ENCODE measurements around the gene RHOC.
A peak's percentile ranks its signal among the peaks of the same experiment; 100 is the strongest.

Gene RHOC

GRCh38 chr1:112706505-112707220 lies at the start of gene RHOC (continued):
- TF ChIP-seq, protein P1, sequence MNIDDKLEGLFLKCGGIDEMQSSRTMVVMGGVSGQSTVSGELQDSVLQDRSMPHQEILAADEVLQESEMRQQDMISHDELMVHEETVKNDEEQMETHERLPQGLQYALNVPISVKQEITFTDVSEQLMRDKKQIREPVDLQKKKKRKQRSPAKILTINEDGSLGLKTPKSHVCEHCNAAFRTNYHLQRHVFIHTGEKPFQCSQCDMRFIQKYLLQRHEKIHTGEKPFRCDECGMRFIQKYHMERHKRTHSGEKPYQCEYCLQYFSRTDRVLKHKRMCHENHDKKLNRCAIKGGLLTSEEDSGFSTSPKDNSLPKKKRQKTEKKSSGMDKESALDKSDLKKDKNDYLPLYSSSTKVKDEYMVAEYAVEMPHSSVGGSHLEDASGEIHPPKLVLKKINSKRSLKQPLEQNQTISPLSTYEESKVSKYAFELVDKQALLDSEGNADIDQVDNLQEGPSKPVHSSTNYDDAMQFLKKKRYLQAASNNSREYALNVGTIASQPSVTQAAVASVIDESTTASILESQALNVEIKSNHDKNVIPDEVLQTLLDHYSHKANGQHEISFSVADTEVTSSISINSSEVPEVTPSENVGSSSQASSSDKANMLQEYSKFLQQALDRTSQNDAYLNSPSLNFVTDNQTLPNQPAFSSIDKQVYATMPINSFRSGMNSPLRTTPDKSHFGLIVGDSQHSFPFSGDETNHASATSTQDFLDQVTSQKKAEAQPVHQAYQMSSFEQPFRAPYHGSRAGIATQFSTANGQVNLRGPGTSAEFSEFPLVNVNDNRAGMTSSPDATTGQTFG (tag by site-specific recombination; IDR thresholded peaks at IDR 0.05; ENCODE audit: borderline replicate concordance), result no peak
- TF ChIP-seq ZNF37A (tag by site-specific recombination; IDR thresholded peaks at IDR 0.05) (no peak), ZNF501 (tag by site-specific recombination; IDR thresholded peaks at IDR 0.05) (0 out of 2 replicates have a peak, but pooled peaks have one; percentile 49), ZNF138 (tag by site-specific recombination; IDR thresholded peaks at IDR 0.05; ENCODE audit: borderline replicate concordance) (no peak), TRIM28 (IDR thresholded peaks at IDR 0.05; ENCODE audit: borderline replicate concordance, low read length) (no peak), ZNF19 (tag by site-specific recombination; IDR thresholded peaks at IDR 0.05; ENCODE audit: low read depth) (no peak), ZNF324 (tag by site-specific recombination; IDR thresholded peaks at IDR 0.05) (no peak), ZNF624 (tag by site-specific recombination; IDR thresholded peaks at IDR 0.05) (no peak), GLIS2 (tag by site-specific recombination; IDR thresholded peaks at IDR 0.05) (peak; percentile 83), ZNF302 (tag by site-specific recombination; IDR thresholded peaks at IDR 0.05; ENCODE audit: low read depth) (no peak), ZNF433 (tag by site-specific recombination; IDR thresholded peaks at IDR 0.05; ENCODE audit: low read depth) (no peak), ZSCAN4 (tag by site-specific recombination; IDR thresholded peaks at IDR 0.05) (peak; percentile 98), ZNF311 (tag by site-specific recombination; IDR thresholded peaks at IDR 0.05; ENCODE audit: borderline replicate concordance) (no peak), KLF9 (tag by site-specific recombination; IDR thresholded peaks at IDR 0.05; ENCODE audit: low read depth) (peak; percentile 42; the same call in 1 of the 2 replicates), ZNF580 (tag by site-specific recombination; IDR thresholded peaks at IDR 0.05) (no peak), REPIN1 (tag by site-specific recombination; IDR thresholded peaks at IDR 0.05; ENCODE audit: low read depth) (no peak), ZNF214 (tag by site-specific recombination; IDR thresholded peaks at IDR 0.05; ENCODE audit: borderline replicate concordance) (no peak), ZBTB1 (tag by site-specific recombination; IDR thresholded peaks at IDR 0.05) (no peak), ZNF768 (tag by site-specific recombination; IDR thresholded peaks at IDR 0.05) (no peak), ZBTB6 (tag by site-specific recombination; IDR thresholded peaks at IDR 0.05) (0 out of 2 replicates have a peak, but pooled peaks have one; percentile 10), ZSCAN5A (tag by site-specific recombination; IDR thresholded peaks at IDR 0.05) (no peak), ZNF549 (tag by site-specific recombination; IDR thresholded peaks at IDR 0.05) (no peak), KLF8 (tag by site-specific recombination; IDR thresholded peaks at IDR 0.05) (peak; percentile 71; the same call in 1 of the 2 replicates), ZNF530 (tag by site-specific recombination; IDR thresholded peaks at IDR 0.05; ENCODE audit: low read depth) (no peak), ZIC2 (tag by site-specific recombination; IDR thresholded peaks at IDR 0.05) (peak; percentile 93), ZBTB17 (tag by site-specific recombination; IDR thresholded peaks at IDR 0.05) (peak; percentile 53), ZNF211 (tag by site-specific recombination; IDR thresholded peaks at IDR 0.05; ENCODE audit: low read depth) (no peak), ZNF791 (tag by site-specific recombination; IDR thresholded peaks at IDR 0.05) (no peak)
- TF ChIP-seq, protein P2, sequence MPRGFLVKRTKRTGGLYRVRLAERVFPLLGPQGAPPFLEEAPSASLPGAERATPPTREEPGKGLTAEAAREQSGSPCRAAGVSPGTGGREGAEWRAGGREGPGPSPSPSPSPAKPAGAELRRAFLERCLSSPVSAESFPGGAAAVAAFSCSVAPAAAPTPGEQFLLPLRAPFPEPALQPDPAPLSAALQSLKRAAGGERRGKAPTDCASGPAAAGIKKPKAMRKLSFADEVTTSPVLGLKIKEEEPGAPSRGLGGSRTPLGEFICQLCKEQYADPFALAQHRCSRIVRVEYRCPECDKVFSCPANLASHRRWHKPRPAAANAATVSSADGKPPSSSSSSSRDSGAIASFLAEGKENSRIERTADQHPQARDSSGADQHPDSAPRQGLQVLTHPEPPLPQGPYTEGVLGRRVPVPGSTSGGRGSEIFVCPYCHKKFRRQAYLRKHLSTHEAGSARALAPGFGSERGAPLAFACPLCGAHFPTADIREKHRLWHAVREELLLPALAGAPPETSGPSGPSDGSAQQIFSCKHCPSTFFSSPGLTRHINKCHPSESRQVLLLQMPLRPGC (tag by site-specific recombination; IDR thresholded peaks at IDR 0.05), result no peak
- TF ChIP-seq, protein P3, sequence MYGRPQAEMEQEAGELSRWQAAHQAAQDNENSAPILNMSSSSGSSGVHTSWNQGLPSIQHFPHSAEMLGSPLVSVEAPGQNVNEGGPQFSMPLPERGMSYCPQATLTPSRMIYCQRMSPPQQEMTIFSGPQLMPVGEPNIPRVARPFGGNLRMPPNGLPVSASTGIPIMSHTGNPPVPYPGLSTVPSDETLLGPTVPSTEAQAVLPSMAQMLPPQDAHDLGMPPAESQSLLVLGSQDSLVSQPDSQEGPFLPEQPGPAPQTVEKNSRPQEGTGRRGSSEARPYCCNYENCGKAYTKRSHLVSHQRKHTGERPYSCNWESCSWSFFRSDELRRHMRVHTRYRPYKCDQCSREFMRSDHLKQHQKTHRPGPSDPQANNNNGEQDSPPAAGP (tag by site-specific recombination; IDR thresholded peaks at IDR 0.05), result 0 out of 2 replicates have a peak, but pooled peaks have one; percentile 16

Measured in HEK293 (cell line).